NB4 (cell line): ENCODE measurements around the gene ARHGEF10L.

ENCODE experiments used
- CTCF ChIP-seq: IDR thresholded peaks from one replicate; pipeline ENCODE4 v1.5.1; 2012; ENCODE audit warnings: low read depth, low read length
- POLR2A ChIP-seq: IDR thresholded peaks from 2 replicates; pipeline ENCODE4 v1.6.1; 2011; ENCODE audit warnings: mild to moderate bottlenecking; ENCODE audit not compliant: insufficient read length; ENCODE audit errors: extremely low read depth

GRCh38 chr1:17654519-17654918, 115.0 kb downstream of the ARHGEF10L start:
- no peak for TF ChIP-seq CTCF
- TF ChIP-seq POLR2A, result no peak
